DOHH2 (cell line): Measurements from ENCODE around the gene NR2F1.

ENCODE experiments used
- EZH2phosphoT487 ChIP-seq: fragments of 200-600 bp; sonication (generic); IDR thresholded peaks from 2 replicates; pipeline ENCODE4 v1.6.1; 2017; ENCODE audit warnings: borderline replicate concordance, mild to moderate bottlenecking, antibody characterized with exemption, low read length, moderate library complexity, mixed read lengths
- TF ChIP-seq, protein P1 (sequence below): fragments of 200-600 bp; sonication (generic); IDR thresholded peaks from one replicate; pipeline ENCODE4 v1.5.1; 2014; ENCODE audit warnings: antibody characterized with exemption, mild to moderate bottlenecking, low read depth, low read length; ENCODE audit not compliant: poor library complexity, severe bottlenecking

GRCh38 chr5:93583768-93584595 lies 960 bp downstream of the NR2F1 start:
- TF ChIP-seq, protein P1, sequence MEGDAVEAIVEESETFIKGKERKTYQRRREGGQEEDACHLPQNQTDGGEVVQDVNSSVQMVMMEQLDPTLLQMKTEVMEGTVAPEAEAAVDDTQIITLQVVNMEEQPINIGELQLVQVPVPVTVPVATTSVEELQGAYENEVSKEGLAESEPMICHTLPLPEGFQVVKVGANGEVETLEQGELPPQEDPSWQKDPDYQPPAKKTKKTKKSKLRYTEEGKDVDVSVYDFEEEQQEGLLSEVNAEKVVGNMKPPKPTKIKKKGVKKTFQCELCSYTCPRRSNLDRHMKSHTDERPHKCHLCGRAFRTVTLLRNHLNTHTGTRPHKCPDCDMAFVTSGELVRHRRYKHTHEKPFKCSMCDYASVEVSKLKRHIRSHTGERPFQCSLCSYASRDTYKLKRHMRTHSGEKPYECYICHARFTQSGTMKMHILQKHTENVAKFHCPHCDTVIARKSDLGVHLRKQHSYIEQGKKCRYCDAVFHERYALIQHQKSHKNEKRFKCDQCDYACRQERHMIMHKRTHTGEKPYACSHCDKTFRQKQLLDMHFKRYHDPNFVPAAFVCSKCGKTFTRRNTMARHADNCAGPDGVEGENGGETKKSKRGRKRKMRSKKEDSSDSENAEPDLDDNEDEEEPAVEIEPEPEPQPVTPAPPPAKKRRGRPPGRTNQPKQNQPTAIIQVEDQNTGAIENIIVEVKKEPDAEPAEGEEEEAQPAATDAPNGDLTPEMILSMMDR, result no peak
- TF ChIP-seq EZH2phosphoT487, result peak; percentile 64; the same call in 1 of the 2 replicates
